HG03342 (cell line): ENCODE data around the gene RNF114.
"Not testable (repeated sequence)": the region's sequence is repeated elsewhere in the genome, so short reads cannot be mapped to it uniquely, and the experiment has no call there.

Experiments used
- ATAC-seq: cut with Tn5 transposase; IDR thresholded peaks from one replicate; pipeline ENCODE4 v1.9.1; 2021; ENCODE audit warnings: mild to moderate bottlenecking, moderate library complexity; ENCODE audit not compliant: unreplicated experiment

The RNF114 gene

GRCh38 chr20:49961413-49961812, 25.2 kb downstream of the RNF114 start:
- ATAC-seq = no peak

GRCh38 chr20:49964964-49965780, 29.0 kb downstream of the RNF114 start:
- ATAC-seq = no peak

- no peak for ATAC-seq
Observed at GRCh38 chr20:49965781-49966305, 29.6 kb downstream of the RNF114 start.

- ATAC-seq = no peak
Observed at GRCh38 chr20:49966861-49967260, 30.7 kb downstream of the RNF114 start.

- ATAC-seq = no peak
Observed at GRCh38 chr20:49969234-49969633, 33.0 kb downstream of the RNF114 start.

- no peak for ATAC-seq
Observed at GRCh38 chr20:49969946-49970345, 33.7 kb downstream of the RNF114 start.

GRCh38 chr20:49970498-49970897, 34.3 kb downstream of the RNF114 start:
- no peak for ATAC-seq

GRCh38 chr20:49973981-49974380, 37.8 kb downstream of the RNF114 start:
- no peak for ATAC-seq

- ATAC-seq = no peak
Observed at GRCh38 chr20:49976542-49976941, 40.3 kb downstream of the RNF114 start.

- not testable (repeated sequence) for ATAC-seq
Observed at GRCh38 chr20:49977740-49978139, 41.5 kb downstream of the RNF114 start.

GRCh38 chr20:49978685-49979029, 42.5 kb downstream of the RNF114 start:
- ATAC-seq = no peak

- ATAC-seq = no peak
Observed at GRCh38 chr20:49979030-49979832, 43.0 kb downstream of the RNF114 start.

GRCh38 chr20:49980140-49981008, 44.2 kb downstream of the RNF114 start:
- ATAC-seq = no peak

- ATAC-seq = no peak
Observed at GRCh38 chr20:49981218-49982071, 45.2 kb downstream of the RNF114 start.

GRCh38 chr20:49982072-49982345, 45.8 kb downstream of the RNF114 start:
- no peak for ATAC-seq

GRCh38 chr20:49982346-49983122, 46.3 kb downstream of the RNF114 start, which contains the start of gene SNAI1:
Gene SNAI1, plus strand, starts transcription at chr20:49982980. Its CDS starts 80 bp downstream, at chr20:49983060.
- peak; percentile 77 for ATAC-seq

GRCh38 chr20:49983123-49983847, 47.1 kb downstream of the RNF114 start:
- ATAC-seq = no peak

- no peak for ATAC-seq
Observed at GRCh38 chr20:49983848-49984408, 47.7 kb downstream of the RNF114 start.
